Prostate gland (tissue), 2 donors: ENCODE results near the gene INPP4B.

Experiments used
- CTCF ChIP-seq, 4 experiments: fragments of 200-600 bp in 2 of 4; fragments of 450-650 bp in 2 of 4; sonication (generic) in 2 of 4; IDR thresholded peaks; 1 replicate in 3 of 4; 2 replicates in 1 of 4; pipeline ENCODE4 v1.5.1; 2016 to 2019; ENCODE audit warnings: antibody characterized with exemption in 4 of 4, mild to moderate bottlenecking in 2 of 4, moderate library complexity in 2 of 4
- POLR2A ChIP-seq: fragments of 450-650 bp; IDR thresholded peaks from one replicate; pipeline ENCODE4 v1.6.1; 2016; ENCODE audit warnings: antibody characterized with exemption, mild to moderate bottlenecking

GRCh38 chr4:142088906-142089305, 757.2 kb downstream of the INPP4B start:
- TF ChIP-seq CTCF (IDR thresholded peaks at IDR 0.05) (no peak), POLR2A (no peak)
